Stomach (tissue), 4 donors: ENCODE results near the gene IGSF21.

Source experiments
- CTCF ChIP-seq, 7 experiments: fragments of 450-650 bp in 4 of 7; fragments of 200-600 bp in 3 of 7; sonication (generic) in 3 of 7; IDR thresholded peaks; one replicate each; pipeline ENCODE4 v1.5.1; 2016 to 2019; ENCODE audit warnings: antibody characterized with exemption in 7 of 7, control low read depth in 2 of 7, mild to moderate bottlenecking in 1 of 7
- EP300 ChIP-seq: sonication (generic); formaldehyde crosslinking; IDR thresholded peaks from one replicate; pipeline ENCODE4 v1.6.1; 2017; ENCODE audit warnings: antibody characterized with exemption
- POLR2A ChIP-seq, 4 donors: fragments of 450-650 bp; IDR thresholded peaks; one replicate each; pipeline ENCODE4 v1.6.1; 2016; ENCODE audit warnings: antibody characterized with exemption in 4 of 4, control low read depth in 2 of 4, mild to moderate bottlenecking in 1 of 4, moderate library complexity in 1 of 4
- POLR2AphosphoS5 ChIP-seq, 3 donors: sonication (generic); formaldehyde crosslinking; IDR thresholded peaks; one replicate each; pipeline ENCODE4 v1.6.1; 2016; ENCODE audit warnings: antibody characterized with exemption in 3 of 3

- no peak for TF ChIP-seq CTCF (IDR thresholded peaks at IDR 0.05)
- no peak for TF ChIP-seq POLR2AphosphoS5 (IDR thresholded peaks at IDR 0.05)
- no peak for TF ChIP-seq POLR2A (IDR thresholded peaks at IDR 0.05)
- no peak for TF ChIP-seq EP300
These were observed 10.4 kb upstream of the IGSF21 start for GRCh38 chr1:18097206-18097605.
